ENCODE data around the gene IQCF6.

DNA sequence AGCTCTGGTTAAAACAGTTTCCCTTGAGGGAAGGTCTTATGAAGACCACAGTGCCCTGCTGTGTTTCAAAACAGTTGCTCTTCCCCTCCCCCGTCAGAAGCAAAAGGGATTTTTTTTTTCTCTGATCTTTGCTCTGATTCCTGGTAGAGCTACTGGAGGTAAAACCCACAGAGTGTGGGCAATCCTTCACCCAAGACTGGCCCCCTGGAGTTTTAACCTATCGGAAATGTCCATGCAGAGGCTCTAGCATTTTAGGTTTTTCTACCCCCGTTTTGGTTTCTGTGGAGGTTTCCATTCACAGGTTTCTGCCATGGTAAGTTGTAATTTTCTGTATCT, 44.5 kb downstream of the IQCF6 start:
- TF ChIP-seq CTCF (IDR thresholded peaks at IDR 0.05) (no peak), ZFX (IDR thresholded peaks at IDR 0.05; ENCODE audit: borderline replicate concordance) (no peak)
